IMR-90 (cell line): ENCODE results near the gene BOD1L1. TPM values are rescaled to one million over a fixed set of nuclear protein-coding genes. Genes with fewer than 3 reads are reported as not detected.

ENCODE experiments used
- ATAC-seq: fragments of 200-7000 bp; cut with Tn5 transposase; 2 replicates; pipeline ENCODE4 v1.9.1; 2020; ENCODE audit warnings: low read depth, mild to moderate bottlenecking, moderate library complexity
- BruUV-seq: library from RNA; stranded (reverse); fragments of 400-500 nt; replicated peaks from 2 replicates; lab custom pipeline; 2021; lab: Mats Ljungman, UMichigan
- CTCF ChIA-PET: fragments of 300-600 bp; formaldehyde crosslinking; extraction: SDS; loops from one replicate; lab custom pipeline; 2021; ENCODE audit warnings: antibody characterized with exemption; lab: Yijun Ruan, JAX
- POLR2A ChIA-PET: fragments of 300-600 bp; sonication (Branson Sonifier 250); formaldehyde crosslinking; loops from one replicate; lab custom pipeline; 2022; ENCODE audit warnings: antibody characterized with exemption; ENCODE audit not compliant: unreplicated experiment; lab: Charles Lee
- DNase-seq: peaks from one replicate; pipeline ENCODE4 v3.0.0; 2013
- H2AFZ ChIP-seq: replicated peaks from 2 replicates; pipeline ENCODE3; 2013; ENCODE audit warnings: low read length, mild to moderate bottlenecking; ENCODE audit not compliant: poor library complexity
- H2AK5ac ChIP-seq: 2 replicates; pipeline ENCODE4 v1.6.1; 2013; ENCODE audit warnings: low read depth, low read length, inconsistent platforms
- H2AK9ac ChIP-seq: replicated peaks from 2 replicates; pipeline ENCODE3; 2013; ENCODE audit warnings: mild to moderate bottlenecking, low read depth, low read length, moderate library complexity; ENCODE audit not compliant: poor library complexity
- H2BK120ac ChIP-seq: 2 replicates; pipeline ENCODE4 v1.6.1; 2013; ENCODE audit warnings: low read depth, low read length, inconsistent platforms
- H2BK15ac ChIP-seq: 3 replicates; pipeline ENCODE4 v1.6.1; 2013; ENCODE audit warnings: low read depth, low read length, inconsistent platforms
- H2BK20ac ChIP-seq: 2 replicates; pipeline ENCODE4 v1.6.1; 2013; ENCODE audit warnings: low read depth, mild to moderate bottlenecking, inconsistent platforms, low read length, moderate library complexity
- H2BK5ac ChIP-seq: 2 replicates; pipeline ENCODE4 v1.6.1; 2013; ENCODE audit warnings: mild to moderate bottlenecking, low read depth, low read length, inconsistent platforms; ENCODE audit not compliant: poor library complexity, severe bottlenecking
- H3K14ac ChIP-seq: replicated peaks from 2 replicates; pipeline ENCODE4 v1.6.1; 2013; ENCODE audit warnings: low read depth, low read length, inconsistent platforms
- H3K18ac ChIP-seq: 2 replicates; pipeline ENCODE4 v1.6.1; 2013; ENCODE audit warnings: low read depth, low read length, control low read depth
- H3K23ac ChIP-seq: 2 replicates; pipeline ENCODE4 v1.6.1; 2013; ENCODE audit warnings: low read depth, low read length, inconsistent platforms
- H3K27ac ChIP-seq: 2 replicates; pipeline ENCODE4 v1.5.1; 2013; ENCODE audit warnings: mild to moderate bottlenecking, control low read depth, low read length; ENCODE audit not compliant: insufficient read depth
- H3K27me3 ChIP-seq: 2 replicates; pipeline ENCODE4 v1.6.1; 2013; ENCODE audit warnings: low read length; ENCODE audit not compliant: control insufficient read depth, insufficient read depth
- H3K36me3 ChIP-seq: 2 replicates; pipeline ENCODE4 v1.6.1; 2013; ENCODE audit warnings: low read length, mixed read lengths; ENCODE audit not compliant: control insufficient read depth, insufficient read depth
- H3K4ac ChIP-seq: 2 replicates; pipeline ENCODE4 v1.6.1; 2013; ENCODE audit warnings: low read depth, low read length, inconsistent platforms
- H3K4me1 ChIP-seq: 2 replicates; pipeline ENCODE4 v1.6.1; 2013; ENCODE audit warnings: low read length, mixed read lengths; ENCODE audit not compliant: control insufficient read depth, insufficient read depth
- H3K4me2 ChIP-seq: 2 replicates; pipeline ENCODE4 v1.6.1; 2013; ENCODE audit warnings: low read depth, mild to moderate bottlenecking, control low read depth, low read length, moderate library complexity
- H3K4me3 ChIP-seq: 2 replicates; pipeline ENCODE4 v1.5.1; 2013; ENCODE audit warnings: low read depth, mild to moderate bottlenecking, control low read depth, low read length, moderate library complexity; ENCODE audit not compliant: insufficient read depth
- H3K56ac ChIP-seq: 2 replicates; pipeline ENCODE4 v1.6.1; 2013; ENCODE audit warnings: low read length, inconsistent platforms; ENCODE audit not compliant: insufficient read depth; ENCODE audit errors: extremely low read depth
- H3K79me1 ChIP-seq, 2 experiments: 2 replicates each; pipeline ENCODE4 v1.6.1; 2013; ENCODE audit warnings: low read length in 2 of 2, inconsistent platforms in 1 of 2, low read depth in 1 of 2
- H3K9ac ChIP-seq: 2 replicates; pipeline ENCODE4 v1.6.1; 2013; ENCODE audit warnings: low read depth, low read length, control low read depth
- H3K9me1 ChIP-seq: 2 replicates; pipeline ENCODE4 v1.6.1; 2013; ENCODE audit warnings: low read length, inconsistent platforms; ENCODE audit not compliant: insufficient read depth
- H3K9me3 ChIP-seq: 2 replicates; pipeline ENCODE4 v1.6.1; 2013; ENCODE audit warnings: low read length; ENCODE audit not compliant: control insufficient read depth, insufficient read depth
- H4K20me1 ChIP-seq: 2 replicates; pipeline ENCODE4 v1.6.1; 2013; ENCODE audit warnings: low read length, inconsistent platforms; ENCODE audit not compliant: insufficient read depth
- H4K5ac ChIP-seq: 2 replicates; pipeline ENCODE4 v1.6.1; 2013; ENCODE audit warnings: mild to moderate bottlenecking, low read depth, low read length, control low read depth
- H4K8ac ChIP-seq, 2 experiments: 2 replicates each; pipeline ENCODE4 v1.6.1; 2013; ENCODE audit warnings: low read depth in 2 of 2, low read length in 2 of 2, control low read depth in 1 of 2, inconsistent platforms in 1 of 2
- H4K91ac ChIP-seq: 2 replicates; pipeline ENCODE4 v1.6.1; 2013; ENCODE audit warnings: low read depth, low read length, inconsistent platforms; ENCODE audit not compliant: insufficient read depth
- CEBPB ChIP-seq: IDR thresholded peaks from 2 replicates; pipeline ENCODE4 v1.6.1; 2012; ENCODE audit warnings: low read depth, low read length, improper control_type of control experiment
- FOS ChIP-seq: fragments of 150-350 bp; IDR thresholded peaks from 2 replicates; pipeline ENCODE4 v1.6.1; 2016; ENCODE audit warnings: low read depth, low read length
- WGBS, 2 experiments: methylation state at CpG; one replicate each; pipeline versions ENCODE4 v1.1.5 to v1.1.7; 2013; ENCODE audit warnings: missing lambda C conversion rate in 2 of 2; ENCODE audit not compliant: insufficient read length in 1 of 2; ENCODE audit errors: extremely low coverage in 2 of 2; 5-methylcytosine and 5-hydroxymethylcytosine counted together
- dilution Hi-C: fragments of 300-500 bp; cut with HindIII; formaldehyde crosslinking; loops from one replicate; pipeline ENCODE4 v1.14.3; 2018; ENCODE audit warnings: low sequenced_read_pairs; ENCODE audit not compliant: unreplicated experiment
- in situ Hi-C: fragments of 300-500 bp; cut with MboI; formaldehyde crosslinking; loops from 3 replicates; pipeline ENCODE4 v1.14.3; 2019; ENCODE audit warnings: low sequenced_read_pairs, inconsistent platforms, mixed read lengths
- intact Hi-C: fragments of 100-400 bp; cut with micrococcal nuclease; formaldehyde crosslinking; loops from 2 replicates; pipeline ENCODE4 v1.10.0; 2022
- polyA plus RNA-seq, 3 experiments: library from polyadenylated mRNA; depleted of rRNA; stranded (reverse); fragments of >200 nt; gene quantifications; 2 replicates each; pipeline ENCODE4 v1.2.3, GENCODE V29; 2012; ENCODE audit warnings: low replicate concordance in 1 of 3
- total RNA-seq: library from RNA; depleted of rRNA; stranded (reverse); fragments of >200 nt; gene quantifications from 2 replicates; pipeline ENCODE4 v1.2.3, GENCODE V29; 2012

The BOD1L1 gene
- total and polyA plus RNA-seq, 2 of the 4 experiments (the other 2 are of a cell fraction): 13.5 to 26.9 TPM

DNA sequence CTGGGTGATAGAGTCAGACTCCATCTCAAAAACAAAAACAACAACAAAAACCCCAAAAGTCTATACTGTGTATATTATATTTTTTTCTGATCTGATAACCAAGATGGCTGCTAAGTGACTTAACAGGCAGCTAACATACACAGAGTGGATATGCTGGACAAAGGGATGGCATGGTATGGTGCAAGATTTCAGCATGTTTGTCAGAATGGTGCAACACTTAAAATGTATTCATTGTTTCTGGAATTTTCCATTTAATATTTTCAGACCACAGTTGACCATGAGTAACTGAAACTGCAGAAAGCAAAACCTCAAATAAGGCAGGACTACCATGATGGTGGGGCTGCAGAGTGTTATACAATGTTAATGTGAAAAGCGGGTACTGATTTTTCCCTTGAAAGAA, 6.1 kb upstream of the BOD1L1 start:
- no peak overlapping the region for H3K23ac ChIP-seq
- H3K4me1 ChIP-seq: no peaks in the 10 kb centered on the region
- 0 out of 2 replicates have a peak, but pooled peaks have one; percentile 21 for TF ChIP-seq CEBPB
- no peak for TF ChIP-seq FOS
- H3K18ac ChIP-seq: no peak overlapping the region
- dilution Hi-C loops (no loop called here), in situ Hi-C loops (loop anchor here (25.0 kb wide), 1 partner anchor 1829 kb away; the partner anchor contains the start of gene CC2D2A), intact Hi-C loops (no loop called here)
- H2BK15ac ChIP-seq: no peak overlapping the region
- no peak overlapping the region for H3K4ac ChIP-seq
- no peak overlapping the region for H3K14ac ChIP-seq
- H3K56ac ChIP-seq: no peak overlapping the region
- no peaks in the 10 kb centered on the region for H3K79me1 ChIP-seq
- CTCF ChIA-PET: interaction anchor here (1.6 kb wide), 1 partner anchor 20 kb away, joined by 5 read pairs; no protein-coding TSS in a partner anchor
- no peak overlapping the region for H2AK5ac ChIP-seq
- no peak overlapping the region for H3K27ac ChIP-seq
- H3K4me3 ChIP-seq: no peak overlapping the region
- no peaks in the 10 kb centered on the region for H4K20me1 ChIP-seq
- H3K36me3 ChIP-seq: no peaks in the 10 kb centered on the region
- no peaks in the 10 kb centered on the region for H3K9me1 ChIP-seq
- H4K8ac ChIP-seq: no peak overlapping the region
- H3K4me2 ChIP-seq: no peak overlapping the region
- H3K27me3 ChIP-seq: no peaks in the 10 kb centered on the region; the same call in 1 of the 2 replicates
- H4K91ac ChIP-seq: no peak overlapping the region
- no peak overlapping the region for H3K9ac ChIP-seq
- BruUV-seq: no TSS peak
- no peak overlapping the region for H2BK20ac ChIP-seq
- ATAC-seq (no peak), DNase-seq (no peak)
- H2BK5ac ChIP-seq: no peak overlapping the region
- H2AFZ ChIP-seq: no peak overlapping the region
- POLR2A ChIA-PET: no interaction called here
- H4K5ac ChIP-seq: no peak overlapping the region
- H2BK120ac ChIP-seq: no peak overlapping the region
- no peak overlapping the region for H2AK9ac ChIP-seq
- H3K9me3 ChIP-seq: no peaks in the 10 kb centered on the region
- 80% methylated on average over 1 of the region's 1 CpG; no CpG with 5 or more reads in 1 of the 2 experiments for WGBS, 2 experiments
